ENCODE data around the gene PTPN21. TPM values are rescaled to one million over a fixed set of nuclear protein-coding genes. Genes with fewer than 3 reads are reported as not detected.

The PTPN21 gene
- total and polyA plus RNA-seq, 9 of the 15 experiments (the other 6 are each of a cell fraction or from before 2014, with no cell fraction given), result 0.06 to 1.9 (median 0.94) TPM

DNA sequence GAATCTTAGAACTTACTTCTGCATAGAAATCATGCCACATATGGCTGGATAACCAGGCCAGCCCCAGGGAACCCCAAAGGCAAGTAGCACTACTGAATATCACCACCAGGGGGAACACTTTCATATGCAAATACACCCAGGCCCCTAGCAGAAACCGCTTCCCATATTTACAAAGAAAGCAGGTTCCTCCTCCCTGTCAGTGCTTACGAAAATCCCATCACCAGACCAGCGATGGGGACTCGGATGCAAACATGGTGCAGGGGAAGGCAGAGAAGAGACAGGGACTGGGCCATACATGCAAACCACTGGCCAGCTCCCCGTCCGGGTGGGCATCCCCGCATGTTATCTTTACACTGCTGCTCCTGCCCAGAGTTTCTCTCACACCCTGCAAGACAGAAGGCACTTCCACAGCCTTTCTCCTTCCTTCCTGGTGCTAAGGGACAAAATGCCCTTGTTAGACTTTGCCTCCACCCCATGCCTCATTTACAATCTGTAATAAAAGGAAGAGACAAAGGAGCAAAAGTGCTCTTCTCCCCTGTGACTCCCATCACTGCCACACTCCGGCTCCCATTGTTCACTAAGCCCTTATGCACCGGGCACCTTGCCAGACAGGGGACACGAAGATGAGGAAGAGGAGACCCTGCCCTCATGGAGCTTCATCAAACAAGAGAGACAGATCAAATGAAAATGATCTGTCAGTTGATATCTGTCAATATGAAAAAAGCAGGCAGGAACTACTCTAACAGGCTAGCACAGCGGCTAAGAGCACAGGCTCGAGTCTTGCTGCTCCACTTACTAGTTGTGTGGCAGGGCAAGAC lies 62.3 kb downstream of the PTPN21 start:
- in situ Hi-C loops (cut with MboI), result loop anchor here (25.0 kb wide), 1 partner anchor 520 kb away; no protein-coding TSS in a partner anchor
- peak; percentile 64 to 75 (median 71) for DNase-seq (ENCODE audit: extremely low read depth in 1 of 4, low spot score in 3 of 4)
- H2AFZ ChIP-seq (ENCODE audit: low read depth, low read length), result no peak overlapping the region
- no peak for TF ChIP-seq ZNF124 (CRISPR knock-in tag; IDR thresholded peaks at IDR 0.05)
- TF ChIP-seq SMC3 (conservative IDR thresholded peaks at IDR 0.05; ENCODE audit: insufficient read depth, low read depth, low read length), result peak; percentile 57
- TF ChIP-seq PHTF2 (CRISPR knock-in tag; IDR thresholded peaks at IDR 0.05), result no peak
- peak; percentile 65 to 71 (median 69) for TF ChIP-seq CTCF (IDR thresholded peaks at IDR 0.05 in 2 of 3, conservative IDR thresholded peaks at IDR 0.05 in 1 of 3; ENCODE audit: insufficient read depth in 2 of 3, low read depth in 1 of 3, low read length in 3 of 3)
- TF ChIP-seq RAD21 (CRISPR knock-in tag; conservative IDR thresholded peaks at IDR 0.05 in 1 of 2, IDR thresholded peaks at IDR 0.05 in 1 of 2), result peak; percentile 46 to 72
- peak; percentile 62 to 78; a peak in 3 of 4 replicates for TF ChIP-seq FOXK2 (conservative IDR thresholded peaks at IDR 0.05 in 1 of 2, IDR thresholded peaks at IDR 0.05 in 1 of 2; ENCODE audit: low read depth in 2 of 2)
- TF ChIP-seq SIRT6 (IDR thresholded peaks at IDR 0.05; ENCODE audit: low read depth, low read length), result no peak
- TF ChIP-seq HIVEP1 (CRISPR knock-in tag; IDR thresholded peaks at IDR 0.05), result no peak
- no peak for TF ChIP-seq HDAC8 (tag; IDR thresholded peaks at IDR 0.05)
- no peak for TF ChIP-seq TOE1 (IDR thresholded peaks at IDR 0.05; ENCODE audit: borderline replicate concordance)
- no peak for TF ChIP-seq TOE1 (CRISPR knock-in tag; IDR thresholded peaks at IDR 0.05; ENCODE audit: borderline replicate concordance, low read depth)
- TF ChIP-seq, protein P1, sequence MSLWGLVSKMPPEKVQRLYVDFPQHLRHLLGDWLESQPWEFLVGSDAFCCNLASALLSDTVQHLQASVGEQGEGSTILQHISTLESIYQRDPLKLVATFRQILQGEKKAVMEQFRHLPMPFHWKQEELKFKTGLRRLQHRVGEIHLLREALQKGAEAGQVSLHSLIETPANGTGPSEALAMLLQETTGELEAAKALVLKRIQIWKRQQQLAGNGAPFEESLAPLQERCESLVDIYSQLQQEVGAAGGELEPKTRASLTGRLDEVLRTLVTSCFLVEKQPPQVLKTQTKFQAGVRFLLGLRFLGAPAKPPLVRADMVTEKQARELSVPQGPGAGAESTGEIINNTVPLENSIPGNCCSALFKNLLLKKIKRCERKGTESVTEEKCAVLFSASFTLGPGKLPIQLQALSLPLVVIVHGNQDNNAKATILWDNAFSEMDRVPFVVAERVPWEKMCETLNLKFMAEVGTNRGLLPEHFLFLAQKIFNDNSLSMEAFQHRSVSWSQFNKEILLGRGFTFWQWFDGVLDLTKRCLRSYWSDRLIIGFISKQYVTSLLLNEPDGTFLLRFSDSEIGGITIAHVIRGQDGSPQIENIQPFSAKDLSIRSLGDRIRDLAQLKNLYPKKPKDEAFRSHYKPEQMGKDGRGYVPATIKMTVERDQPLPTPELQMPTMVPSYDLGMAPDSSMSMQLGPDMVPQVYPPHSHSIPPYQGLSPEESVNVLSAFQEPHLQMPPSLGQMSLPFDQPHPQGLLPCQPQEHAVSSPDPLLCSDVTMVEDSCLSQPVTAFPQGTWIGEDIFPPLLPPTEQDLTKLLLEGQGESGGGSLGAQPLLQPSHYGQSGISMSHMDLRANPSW (CRISPR knock-in tag; IDR thresholded peaks at IDR 0.05), result no peak
- no peak for TF ChIP-seq SP1 (CRISPR knock-in tag; IDR thresholded peaks at IDR 0.05)
- TF ChIP-seq SLC30A9 (CRISPR knock-in tag; IDR thresholded peaks at IDR 0.05), result no peak

More for the DNA sequence above, 62.3 kb downstream of the PTPN21 start:
- Histone ChIP-seq H3K27ac (ENCODE audit: extremely low read depth, low read depth, low read length) (no peak overlapping the region), H3K4me3 (no peak overlapping the region), H3K27me3 (ENCODE audit: control insufficient read depth in 2 of 2, insufficient read depth in 2 of 2, low read length in 2 of 2) (no peaks in the 10 kb centered on the region), H3K4me1 (replicated peaks in 1 of 2; ENCODE audit: control insufficient read depth in 2 of 2, insufficient read depth in 2 of 2, low read length in 2 of 2) (no peaks in the 10 kb centered on the region; a peak in 1 of 5 replicates), H3K79me2 (ENCODE audit: control insufficient read depth, insufficient read depth, low read length) (no peaks in the 10 kb centered on the region), H3K4me2 (ENCODE audit: insufficient read depth, low read length) (peak overlapping the region; percentile 5; the same call in 1 of the 2 replicates), H3K9me3 (replicated peaks; ENCODE audit: control insufficient read depth, insufficient read depth, low read depth, low read length) (no peaks in the 10 kb centered on the region), H3K9ac (ENCODE audit: insufficient read depth in 1 of 2, low read depth in 2 of 2, low read length in 2 of 2) (no peak overlapping the region; a peak in 1 of 4 replicates), H3K9me1 (ENCODE audit: control insufficient read depth, insufficient read depth, low read length) (no peaks in the 10 kb centered on the region), H3K36me3 (ENCODE audit: control insufficient read depth, insufficient read depth, low read length) (no peaks in the 10 kb centered on the region), H4K20me1 (replicated peaks; ENCODE audit: control insufficient read depth, insufficient read depth, low read length) (no peaks in the 10 kb centered on the region)
- FAIRE-seq (peak; percentile 61), ATAC-seq (peak; percentile 95)
- intact Hi-C loops (cut with micrococcal nuclease), result loop anchor here (1.0 to 5.0 kb wide), 5 partner anchors 63 to 521 kb away; partner anchors contain the start of gene PTPN21
- ChIA-PET POLR2A (no interaction called here), CTCF (ENCODE audit: low intra/inter-chr PET ratio) (interaction anchor here (1.0 to 1.2 kb wide), 2 partner anchors 68 to 376 kb away, joined by 4 read pairs; no protein-coding TSS in a partner anchor)
- no TSS peak for BruUV-seq (replicated peaks)
- 15% methylated on average over 10 of the region's 12 CpGs for WGBS (ENCODE audit: insufficient coverage, low coverage, missing lambda C conversion rate)
